Stimulated activated CD8-positive, alpha-beta memory T cell treated with anti-CD3 and anti-CD28 coated beads, Interleukin-7, amount 100 ng/mL, for 1 hour (primary cell): ENCODE measurements around the gene CECR2.

Experiments
- DNase-seq, 2 donors: peaks; one replicate each; pipeline ENCODE4 v3.0.0-alpha.2; 2020; ENCODE audit warnings: low read depth in 2 of 2

The CECR2 gene

DNA sequence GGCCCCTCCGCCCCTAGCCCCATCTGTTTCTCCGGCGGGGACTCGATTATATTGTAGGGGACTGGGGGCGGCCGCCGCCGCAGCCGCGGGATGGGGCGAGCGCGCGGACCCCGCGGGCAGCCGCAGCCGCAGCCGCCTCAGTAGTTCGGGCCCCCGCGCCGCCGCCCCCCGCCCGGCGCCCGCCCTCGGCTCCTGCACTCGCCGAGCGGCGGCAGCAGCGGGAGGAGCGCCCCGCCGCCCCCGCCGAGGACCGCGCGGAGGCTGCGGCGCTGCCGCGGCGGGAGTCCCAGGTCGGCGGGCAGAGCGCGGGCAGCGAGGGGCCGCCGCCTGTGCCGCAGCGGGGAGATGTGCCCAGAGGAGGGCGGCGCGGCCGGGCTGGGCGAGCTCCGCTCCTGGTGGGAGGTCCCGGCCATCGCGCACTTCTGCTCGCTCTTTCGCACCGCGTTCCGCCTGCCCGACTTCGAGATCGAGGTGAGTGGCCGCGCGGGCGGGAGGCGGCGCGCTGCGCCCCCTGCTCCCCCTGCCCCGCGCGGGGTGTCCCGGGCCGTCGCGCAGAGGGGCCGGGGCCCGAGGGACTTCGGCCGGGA lies at the start of gene CECR2:
Gene CECR2 (plus strand): TSS at position 22 of the 587 bp plus-strand sequence. CDS start 324 bp downstream, at position 346.
- DNase-seq, result no peak

DNA sequence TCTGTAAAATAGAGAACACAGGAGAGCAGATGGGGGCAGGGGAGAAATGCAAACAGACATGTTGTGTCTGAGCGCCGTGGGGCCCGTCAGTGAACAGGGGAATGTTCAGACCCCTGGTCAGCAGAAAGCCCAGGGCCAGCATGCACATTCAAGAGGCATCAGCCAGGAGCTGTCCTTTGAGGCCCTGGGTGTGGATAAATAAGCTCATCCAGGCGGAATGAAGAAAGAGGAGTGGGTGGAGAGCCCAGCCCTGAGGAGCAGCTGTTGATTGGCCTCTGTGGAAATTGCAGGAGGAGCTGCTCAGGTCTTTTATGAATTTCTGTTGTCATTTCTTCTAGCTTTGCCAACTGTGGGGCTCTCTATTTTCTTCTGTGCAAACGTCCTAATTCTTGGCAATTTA lies 49.7 kb upstream of the CECR2 start:
- DNase-seq, result no peak

DNA sequence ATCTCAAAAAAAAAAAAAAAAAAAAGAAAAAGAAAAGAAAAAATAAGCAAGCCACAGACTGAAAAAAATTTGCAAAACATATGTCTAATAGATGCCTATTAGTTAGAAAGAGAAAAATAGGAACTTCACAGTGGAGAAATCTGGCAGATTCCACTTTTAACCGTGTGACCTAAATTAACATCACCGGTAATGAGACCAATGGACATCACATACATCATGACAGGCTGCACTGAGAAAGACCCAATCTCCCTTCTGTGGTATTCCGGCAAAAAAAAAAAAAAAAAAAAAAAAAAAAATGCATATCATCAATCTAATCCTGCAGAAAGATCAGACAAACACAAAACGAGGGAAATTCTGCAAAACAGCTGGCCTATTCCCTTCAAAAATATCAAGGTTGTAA lies 46.7 kb upstream of the CECR2 start:
- DNase-seq, result no peak

DNA sequence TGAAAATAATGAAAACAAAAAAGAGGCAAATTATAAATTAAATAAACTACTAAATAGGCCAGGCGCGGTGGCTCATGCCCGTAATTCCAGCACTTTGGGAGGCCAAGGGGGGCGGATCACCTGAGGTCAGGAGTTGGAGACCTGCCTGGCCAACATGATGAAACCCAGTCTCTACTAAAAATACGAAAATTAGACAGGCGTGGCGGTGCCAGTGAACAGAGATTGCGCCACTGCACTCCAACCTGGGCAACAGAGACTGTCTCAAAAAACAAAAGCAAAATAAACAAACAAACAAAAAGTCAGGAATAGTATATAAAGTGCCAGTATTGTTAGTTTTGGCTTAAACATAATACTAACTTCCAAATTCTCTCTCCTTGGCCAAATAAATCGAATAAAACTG lies 37.6 kb upstream of the CECR2 start:
- no peak for DNase-seq

DNA sequence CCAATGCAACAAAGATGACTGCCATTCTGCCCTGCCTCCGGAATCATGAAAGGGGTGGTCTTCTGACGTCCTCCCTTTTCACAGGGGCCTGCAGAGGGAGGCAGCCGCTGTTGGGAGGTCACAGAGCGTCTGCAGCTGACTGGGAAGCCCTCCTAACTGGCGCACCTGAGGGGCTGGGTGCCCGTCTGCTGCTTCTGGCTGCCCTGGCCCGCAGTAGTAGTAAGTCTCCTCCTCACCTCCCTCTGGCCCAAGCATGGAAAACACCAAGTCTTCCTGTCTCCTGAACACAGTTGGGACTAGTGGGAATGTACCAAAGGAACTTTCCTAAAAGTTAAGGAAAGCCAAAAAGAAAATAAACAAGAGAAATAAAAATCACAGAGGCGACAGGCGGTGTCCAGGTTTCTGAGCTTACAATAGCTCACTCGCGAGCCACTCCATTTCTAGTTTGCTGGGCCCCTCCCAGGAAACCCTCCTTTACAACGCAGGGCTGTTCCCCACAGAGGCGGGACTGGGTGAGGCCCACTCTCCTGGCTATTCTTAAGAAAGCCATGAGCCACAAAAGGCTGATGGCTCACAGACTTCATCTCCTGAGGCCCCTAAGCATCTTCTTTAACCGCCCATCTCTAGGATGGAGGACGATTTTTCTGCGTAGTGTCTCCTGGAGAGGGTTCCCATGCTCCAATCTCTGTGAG lies 37.0 kb upstream of the CECR2 start:
- no peak for DNase-seq

DNA sequence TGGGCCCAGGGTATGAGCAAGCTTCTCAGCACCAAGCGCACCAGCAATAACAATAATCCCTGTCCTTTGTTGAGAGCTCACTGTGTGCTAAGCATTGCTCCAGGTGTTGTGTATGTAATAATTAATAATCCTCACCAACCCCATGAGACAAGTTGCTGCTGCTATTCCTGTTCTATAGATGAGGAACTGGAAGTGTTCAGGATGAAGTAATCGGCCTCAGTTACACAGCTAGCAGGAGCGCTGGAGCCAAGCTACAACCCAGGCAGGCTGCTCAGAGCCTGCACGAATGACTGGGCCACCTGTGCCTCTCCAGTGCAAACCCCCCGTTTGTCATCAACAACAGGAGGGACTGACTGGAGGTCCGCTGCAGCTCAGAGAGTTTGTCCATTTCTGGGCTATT lies 35.2 kb upstream of the CECR2 start:
- no peak for DNase-seq

DNA sequence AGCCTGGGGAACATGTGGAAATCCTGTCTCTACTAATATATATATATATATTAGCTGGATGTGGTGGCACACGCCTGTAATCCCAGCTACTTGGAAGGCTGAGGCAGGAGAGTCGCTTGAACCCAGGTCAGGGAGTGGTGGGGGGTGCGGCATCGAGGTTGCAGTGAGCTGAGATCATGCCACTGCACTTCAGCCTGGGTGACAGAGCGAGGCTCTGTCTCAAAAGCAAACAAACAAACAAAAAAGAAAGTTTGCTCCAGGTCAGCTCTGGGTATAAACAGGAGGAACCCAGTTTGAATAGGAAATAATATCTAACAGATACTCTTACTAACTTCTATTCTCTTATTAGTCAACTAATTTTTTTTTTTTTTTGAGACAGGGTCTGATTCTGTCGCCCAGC lies 34.3 kb upstream of the CECR2 start:
- no peak for DNase-seq

DNA sequence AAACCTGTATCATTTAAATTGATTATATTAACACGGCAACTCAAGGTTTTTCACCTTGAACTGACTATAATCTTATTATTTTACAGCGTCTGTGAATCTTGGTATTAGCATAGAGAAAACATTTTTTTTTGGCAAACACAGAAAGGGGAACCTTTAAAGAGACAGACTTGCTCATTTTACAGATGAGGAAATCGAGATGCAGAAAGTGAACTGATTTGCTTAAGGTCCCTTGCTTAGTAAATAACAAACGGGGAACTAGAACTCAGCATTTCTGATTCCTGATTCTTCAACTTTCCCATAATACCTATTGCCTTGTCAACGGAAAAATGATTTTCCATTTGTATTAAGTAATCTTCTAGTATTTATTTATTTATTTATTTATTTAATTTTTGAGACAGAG lies 33.2 kb upstream of the CECR2 start:
- no peak for DNase-seq

DNA sequence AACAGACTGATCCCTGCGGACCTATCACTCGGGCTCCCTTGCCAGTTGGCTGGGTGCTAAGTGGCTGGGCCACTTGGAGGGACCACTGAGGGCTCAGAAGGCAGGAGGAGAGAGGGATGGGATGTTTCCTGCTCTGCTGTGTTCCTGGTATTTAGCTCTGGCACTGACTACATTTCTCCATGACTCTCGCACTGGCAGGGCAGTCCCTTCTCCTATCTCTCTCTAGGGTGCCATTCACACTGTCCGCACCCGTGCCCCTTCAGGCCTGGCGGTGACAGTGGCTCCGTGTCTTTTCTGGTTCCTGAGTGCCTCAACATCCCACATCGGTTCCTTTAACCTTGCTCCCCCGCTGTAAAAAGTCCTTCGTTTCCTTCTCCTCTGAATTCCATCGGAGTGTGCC lies 31.6 kb upstream of the CECR2 start:
- DNase-seq, result no peak

DNA sequence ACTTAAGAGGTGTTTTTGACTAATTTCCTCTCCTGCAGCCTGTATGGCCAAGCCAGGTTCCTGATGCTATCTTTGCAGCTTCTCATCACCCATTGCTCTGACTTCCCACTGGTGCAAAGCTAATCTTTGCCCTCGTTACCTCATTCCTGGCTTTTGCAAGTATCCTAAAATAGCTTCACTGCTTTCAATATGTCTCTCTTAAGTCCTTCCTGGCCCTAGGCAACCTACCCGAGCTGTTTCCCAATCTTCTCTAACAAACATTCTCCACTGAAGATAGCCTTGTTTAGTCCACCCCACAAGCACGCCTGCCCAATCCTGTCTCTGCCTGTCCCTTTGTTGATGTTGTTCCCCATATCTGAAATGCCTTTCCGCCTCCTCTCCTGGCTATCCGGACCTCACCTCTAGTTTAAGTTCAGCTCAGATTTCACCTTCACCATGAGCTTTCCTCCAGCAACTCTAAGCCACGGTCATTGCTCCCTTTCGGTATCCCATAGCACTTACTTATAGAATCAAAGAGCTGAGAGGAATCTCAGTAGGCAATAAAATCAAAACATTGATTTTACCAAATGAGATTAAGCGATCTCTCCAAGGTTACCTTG lies 30.1 kb upstream of the CECR2 start:
- DNase-seq, result no peak

DNA sequence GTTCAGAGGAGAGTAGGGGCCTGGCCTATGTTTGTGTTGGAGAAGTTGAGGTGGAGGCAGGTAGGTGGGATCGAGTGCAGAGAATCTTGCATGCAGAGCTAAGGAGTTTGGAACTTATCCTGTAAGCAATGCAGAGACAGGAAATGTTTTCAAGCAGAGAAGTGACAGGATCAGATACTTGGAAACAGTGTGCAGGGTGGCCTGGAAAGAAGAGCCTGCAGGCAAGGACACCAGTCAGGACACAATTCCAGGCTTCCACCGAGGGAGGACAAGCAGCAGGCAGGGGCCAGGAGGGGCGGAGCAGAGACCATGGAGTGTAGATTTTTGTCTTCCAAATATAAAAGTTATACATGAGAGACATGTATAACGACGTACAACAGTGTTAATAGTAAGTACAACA lies 26.9 kb upstream of the CECR2 start:
- DNase-seq, result no peak

DNA sequence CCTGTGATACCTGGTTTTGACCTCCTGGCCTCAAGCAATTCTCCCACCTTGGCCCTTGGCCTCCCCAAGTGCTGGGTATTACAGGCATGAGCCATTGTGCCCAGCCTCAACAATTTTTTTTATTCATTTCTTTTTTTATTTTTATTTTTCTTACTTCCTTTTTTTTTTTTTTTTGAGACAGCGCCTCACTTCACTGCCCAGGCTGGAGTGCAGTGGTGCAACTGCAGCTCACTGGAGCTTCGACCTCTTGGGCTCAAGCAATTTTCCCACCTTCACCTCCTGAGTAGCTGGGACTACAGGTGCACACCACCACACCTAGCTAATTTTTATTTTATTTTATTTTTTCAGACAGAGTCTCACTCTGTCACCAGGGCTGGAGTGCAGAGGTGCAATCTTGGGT lies 25.5 kb upstream of the CECR2 start:
- DNase-seq, result no peak

DNA sequence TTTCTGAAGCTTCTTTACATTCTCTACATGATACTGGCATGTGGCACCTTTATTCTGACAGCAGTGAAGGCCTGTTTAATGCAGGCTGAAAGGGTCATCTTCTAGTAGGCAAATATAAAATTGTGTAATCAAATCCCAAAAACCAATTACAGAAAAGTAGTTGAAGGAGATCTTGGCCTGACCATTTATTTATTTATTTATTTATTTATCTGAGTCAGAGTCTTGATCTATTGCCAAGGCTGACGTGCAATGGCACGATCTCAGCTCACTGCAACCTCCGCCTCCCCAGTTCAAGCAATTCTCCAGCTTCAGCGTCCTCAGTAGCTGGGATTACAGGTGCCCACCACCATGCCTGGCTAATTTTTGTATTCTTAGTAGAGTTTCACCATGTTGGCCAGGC lies 22.7 kb upstream of the CECR2 start:
- no peak for DNase-seq

DNA sequence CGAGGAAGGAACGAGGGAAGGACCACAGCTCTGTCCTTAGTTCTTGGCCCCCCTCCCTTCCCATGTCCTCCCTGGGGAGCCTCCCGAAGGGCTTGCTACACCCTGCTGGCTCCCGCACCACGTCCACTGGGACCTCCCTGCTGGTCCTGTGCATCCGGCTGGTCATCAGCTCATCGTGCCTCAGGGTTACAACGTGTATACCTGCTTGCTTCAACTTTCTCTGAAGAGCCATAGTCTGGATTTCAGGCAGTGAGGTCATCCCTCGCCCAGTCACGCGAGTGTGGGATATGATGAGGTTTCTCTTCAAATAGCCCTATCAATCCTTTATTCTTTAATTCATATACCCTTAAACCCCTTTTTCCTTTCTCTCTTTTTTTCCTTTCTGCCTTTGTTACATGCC lies 21.5 kb upstream of the CECR2 start:
- no peak for DNase-seq

DNA sequence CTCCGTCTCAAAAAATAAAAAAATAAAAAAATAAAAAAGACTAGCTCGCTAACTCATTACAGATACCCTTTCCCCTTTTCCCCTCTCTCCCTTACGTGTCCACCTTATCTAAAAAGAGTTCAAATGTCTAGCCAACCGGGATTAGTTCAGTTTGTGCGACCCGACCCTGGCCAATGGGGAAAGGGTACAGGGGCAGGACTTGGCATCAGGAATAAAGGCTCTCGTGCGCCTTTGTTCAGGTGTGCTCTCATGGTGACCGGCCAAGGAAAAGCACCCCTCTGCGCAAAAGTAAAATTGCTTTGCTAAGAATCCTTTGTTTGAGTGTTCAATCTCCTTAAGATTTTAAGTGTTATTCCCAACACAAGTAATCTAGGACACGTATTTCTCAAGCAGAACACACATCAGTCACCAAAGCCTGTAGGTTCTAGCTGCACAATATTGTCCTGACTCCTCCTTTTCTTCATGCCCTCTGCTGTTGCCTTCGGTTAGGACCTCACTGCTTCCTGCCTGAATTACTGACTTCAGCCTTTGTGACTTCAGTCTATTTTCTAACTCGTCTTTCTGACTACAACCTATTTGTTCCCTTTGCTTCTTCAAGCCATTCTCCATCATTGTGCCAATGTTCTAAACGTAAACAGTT lies 20.7 kb upstream of the CECR2 start:
- DNase-seq, result no peak

DNA sequence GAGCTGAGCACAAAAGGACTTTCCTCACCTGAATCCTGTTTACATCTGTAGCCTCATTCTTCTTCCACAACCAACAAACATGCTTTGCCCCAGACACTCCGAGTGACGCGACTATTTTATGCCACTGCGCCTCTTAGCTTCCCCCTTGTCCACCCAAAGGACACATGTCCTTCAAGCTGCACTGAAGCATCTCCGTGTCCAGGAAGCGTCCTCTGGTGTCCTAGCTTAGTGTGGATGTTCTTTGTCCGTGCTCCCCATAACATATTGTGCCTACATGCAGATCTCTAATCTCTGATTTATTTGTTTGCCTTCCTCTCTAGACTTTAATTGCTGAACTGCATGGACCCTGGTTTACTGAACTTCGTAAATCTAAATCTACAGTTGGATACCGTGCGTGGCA lies 20.1 kb upstream of the CECR2 start:
- DNase-seq, result no peak

DNA sequence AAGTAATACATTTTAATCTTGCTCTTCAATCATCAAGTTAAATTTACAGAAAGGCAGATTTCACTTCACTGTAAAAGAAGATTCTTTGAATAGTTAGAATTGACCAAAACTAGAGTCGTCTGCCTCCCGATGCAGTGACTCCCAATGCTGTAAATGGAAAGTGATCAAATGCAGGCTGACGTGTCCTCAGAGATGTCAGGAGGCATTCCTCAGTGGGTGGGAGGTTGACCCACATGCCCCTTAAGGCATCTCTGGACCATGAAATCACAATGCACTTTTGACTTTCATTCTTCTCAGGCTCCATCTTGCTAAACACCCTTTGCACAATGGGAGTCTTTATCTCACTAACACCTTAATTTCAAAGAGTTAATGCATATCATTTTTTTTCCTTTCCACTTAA lies 19.0 kb upstream of the CECR2 start:
- no peak for DNase-seq

DNA sequence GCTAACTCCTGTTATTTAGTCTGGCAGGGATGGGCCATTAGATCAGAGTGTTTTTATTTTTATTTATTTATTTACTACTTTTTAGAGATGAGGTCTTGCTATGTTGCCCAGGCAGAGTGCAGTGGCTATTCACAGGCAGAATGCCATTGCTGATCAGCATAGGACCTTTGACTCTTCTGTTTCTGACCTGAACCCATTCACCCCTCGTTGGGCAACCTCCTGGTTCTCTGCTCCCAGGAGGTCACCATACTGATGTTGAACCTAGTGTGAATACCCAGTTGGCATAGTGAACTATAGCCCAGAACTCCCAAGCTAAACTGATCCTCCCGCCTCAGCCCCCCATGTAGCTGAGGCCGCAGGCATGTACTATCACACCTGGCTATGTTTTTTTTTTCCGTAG lies 16.5 kb upstream of the CECR2 start:
- DNase-seq, result no peak

DNA sequence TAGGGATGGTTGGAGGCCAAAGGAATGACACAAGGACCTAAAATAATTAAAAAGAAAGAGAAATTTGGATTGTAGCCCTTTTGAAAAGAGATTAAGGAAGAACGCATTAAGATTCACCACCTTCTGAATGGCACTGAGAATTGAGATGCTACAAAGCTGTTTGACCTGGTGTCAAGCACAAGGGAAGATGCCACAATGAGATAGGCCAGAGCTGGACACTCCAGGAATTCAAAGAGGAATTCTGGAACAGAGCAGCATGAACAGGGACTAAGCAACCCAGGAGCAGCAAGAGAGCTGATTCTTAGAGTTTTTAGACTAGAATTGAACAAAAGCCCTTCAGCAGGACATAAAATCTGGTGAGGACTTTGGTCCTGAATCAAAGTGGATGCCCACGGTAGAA lies 11.6 kb upstream of the CECR2 start:
- DNase-seq, result no peak

DNA sequence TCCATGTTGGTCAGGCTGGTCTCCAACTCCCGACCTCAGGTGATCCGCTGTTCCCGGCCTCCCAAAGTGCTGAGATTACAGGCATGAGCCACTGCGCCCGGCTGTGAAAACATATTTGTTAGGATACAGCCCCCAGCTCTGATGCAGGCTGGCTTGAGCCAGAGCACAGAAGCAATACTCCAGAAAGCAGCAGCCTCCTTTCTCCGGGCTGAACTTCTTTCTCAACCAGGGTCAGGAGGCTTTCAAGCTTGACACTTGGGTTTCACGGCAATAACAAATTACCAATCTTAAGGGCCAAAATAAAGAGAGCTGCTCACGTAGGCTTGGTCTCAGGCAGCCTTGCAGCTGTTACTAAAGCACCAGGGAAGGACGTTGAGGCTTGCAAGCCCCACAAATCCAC lies 10.8 kb upstream of the CECR2 start:
- no peak for DNase-seq

DNA sequence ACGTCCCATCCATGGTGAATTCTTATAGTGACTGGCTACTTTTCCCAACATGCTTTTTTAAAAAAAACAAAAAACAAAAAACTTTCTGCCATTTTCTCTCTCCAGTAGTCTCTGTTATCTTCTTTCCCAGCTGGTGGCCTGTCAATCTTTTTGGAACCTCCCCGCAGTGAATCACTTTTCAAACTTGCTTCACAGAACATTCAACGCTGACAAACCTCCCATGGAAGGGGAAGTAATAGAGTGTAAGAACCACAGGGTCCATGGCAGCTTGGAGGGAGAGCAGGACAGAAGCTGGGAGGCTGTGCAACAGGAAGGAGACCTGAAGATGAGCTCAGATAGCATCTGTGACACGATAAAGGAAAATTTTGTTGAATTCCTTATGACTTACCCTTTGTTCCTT lies 9.8 kb upstream of the CECR2 start:
- no peak for DNase-seq

DNA sequence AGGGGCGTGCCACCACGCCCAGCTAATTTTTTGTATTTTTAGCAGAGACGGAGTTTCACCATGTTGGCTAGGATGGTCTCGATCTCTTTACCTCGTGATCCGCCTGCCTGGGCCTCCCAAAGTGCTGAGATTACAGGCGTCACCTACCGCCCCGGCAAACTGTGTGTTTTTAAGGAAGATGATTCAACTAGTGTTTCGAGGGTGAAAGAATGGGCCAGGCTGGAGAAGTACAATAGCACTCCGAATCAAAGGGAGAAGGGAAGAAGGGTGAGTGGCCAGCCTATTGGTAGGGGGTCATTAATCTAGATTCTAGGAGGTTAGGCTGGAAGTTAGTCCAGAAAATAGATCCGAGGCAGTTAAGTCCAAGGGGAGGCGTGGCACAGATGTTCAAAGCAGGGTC lies 2.9 kb upstream of the CECR2 start:
- no peak for DNase-seq

DNA sequence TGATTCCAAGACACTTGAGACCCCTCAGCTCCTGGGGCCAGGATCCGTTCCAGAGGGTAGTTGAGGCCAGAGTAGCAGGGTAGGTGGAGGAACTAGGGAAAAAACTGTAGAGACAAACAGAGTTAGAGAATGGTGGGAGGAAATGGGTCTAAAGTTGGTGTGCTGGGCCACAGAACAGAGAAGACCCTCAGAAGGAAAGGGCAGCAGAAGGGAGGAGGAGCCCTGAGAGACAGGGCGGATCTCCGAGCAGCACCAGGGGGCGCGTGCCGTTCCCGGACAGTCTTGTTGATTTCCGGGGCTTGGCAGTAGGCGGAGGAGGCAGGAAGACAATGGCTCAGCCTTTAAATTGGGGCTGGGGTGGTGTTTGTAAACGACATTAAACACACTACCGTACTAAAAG lies 2.4 kb upstream of the CECR2 start:
- peak in 1 of 2 donors; percentile 7 for DNase-seq
